WTC11 (cell line): Measurements from ENCODE around the gene TRUB1. TPM values are rescaled to one million over a fixed set of nuclear protein-coding genes. Genes with fewer than 3 reads are reported as not detected.

ENCODE experiments used
- ATAC-seq: fragments of 200-7000 bp; cut with Tn5 transposase; 2 replicates; pipeline ENCODE4 v1.10.0; 2021; ENCODE audit warnings: mild to moderate bottlenecking, moderate library complexity
- CTCF ChIA-PET: fragments of 300-600 bp; sonication (Branson Sonifier 250); formaldehyde crosslinking; loops from one replicate; lab custom pipeline; 2021; ENCODE audit warnings: antibody characterized with exemption; lab: Charles Lee
- POLR2A ChIA-PET: fragments of 350-600 bp; sonication (Branson Sonifier 250); formaldehyde crosslinking; loops from one replicate; lab custom pipeline; 2021; ENCODE audit warnings: antibody characterized with exemption; lab: Charles Lee
- DNase-seq: peaks from one replicate; pipeline ENCODE4 v3.0.0; 2021; ENCODE audit warnings: low spot score
- H3K27ac Mint-ChIP-seq: 2 replicates; pipeline ENCODE4 v1.8.0; 2021; ENCODE audit warnings: mixed read lengths
- H3K27me3 Mint-ChIP-seq: 2 replicates; pipeline ENCODE4 v1.8.0; 2021; ENCODE audit warnings: low read depth, mild to moderate bottlenecking, moderate library complexity, mixed read lengths
- H3K36me3 Mint-ChIP-seq: 2 replicates; pipeline ENCODE4 v1.8.0; 2021; ENCODE audit warnings: mixed read lengths
- H3K4me1 Mint-ChIP-seq: 2 replicates; pipeline ENCODE4 v1.8.0; 2022; ENCODE audit warnings: mixed read lengths
- H3K4me3 Mint-ChIP-seq: 2 replicates; pipeline ENCODE4 v1.8.0; 2021; ENCODE audit warnings: mild to moderate bottlenecking, moderate library complexity, mixed read lengths
- H3K9me3 Mint-ChIP-seq: 2 replicates; pipeline ENCODE4 v1.8.0; 2021; ENCODE audit warnings: mixed read lengths
- CREB1 ChIP-seq: sonication (generic); formaldehyde crosslinking; IDR thresholded peaks from 2 replicates; pipeline ENCODE4 v1.8.0; 2023; ENCODE audit warnings: mild to moderate bottlenecking, missing genetic modification reagents
- JAZF1 ChIP-seq: fragments of 250-450 bp; sonication (Bioruptor Pico); IDR thresholded peaks from 2 replicates; pipeline ENCODE4 v1.9.0; 2021; ENCODE audit warnings: moderate library complexity, mild to moderate bottlenecking, inconsistent platforms
- NR3C1 ChIP-seq: sonication (generic); formaldehyde crosslinking; conservative IDR thresholded peaks from 2 replicates; pipeline ENCODE4 v1.8.1; 2023; ENCODE audit warnings: low read depth, mild to moderate bottlenecking, missing genetic modification reagents
- PRRX2 ChIP-seq: fragments of 250-450 bp; sonication (Bioruptor Pico); IDR thresholded peaks from 2 replicates; pipeline ENCODE4 v1.8.0; 2021; ENCODE audit warnings: mild to moderate bottlenecking
- TCF7 ChIP-seq: sonication (generic); formaldehyde crosslinking; IDR thresholded peaks from 2 replicates; pipeline ENCODE4 v1.8.0; 2022; ENCODE audit warnings: mild to moderate bottlenecking, low read depth, missing genetic modification reagents, moderate library complexity
- ZNF121 ChIP-seq: sonication (generic); formaldehyde crosslinking; IDR thresholded peaks from 2 replicates; pipeline ENCODE4 v1.8.0; 2023; ENCODE audit warnings: missing genetic modification reagents
- ZNF671 ChIP-seq: fragments of 250-450 bp; sonication (Bioruptor Pico); IDR thresholded peaks from 2 replicates; pipeline ENCODE4 v1.8.0; 2021; ENCODE audit warnings: mild to moderate bottlenecking
- total RNA-seq: library from RNA; stranded (reverse); gene quantifications from 3 replicates; pipeline ENCODE4 v1.2.3, GENCODE V29; 2021
- TF ChIP-seq, protein P1 (sequence below): fragments of 250-450 bp; sonication (Bioruptor Pico); IDR thresholded peaks from 2 replicates; pipeline ENCODE4 v1.9.0; 2021; ENCODE audit warnings: mild to moderate bottlenecking
- TF ChIP-seq, protein P2 (sequence below): sonication (generic); formaldehyde crosslinking; IDR thresholded peaks from 2 replicates; pipeline ENCODE4 v1.8.0; 2023; ENCODE audit warnings: mild to moderate bottlenecking, missing genetic modification reagents
- TF ChIP-seq, protein P3 (sequence below): sonication (generic); formaldehyde crosslinking; IDR thresholded peaks from 2 replicates; pipeline ENCODE4 v1.8.1; 2023; ENCODE audit warnings: mild to moderate bottlenecking, missing genetic modification reagents
- TF ChIP-seq, protein P4 (sequence below): fragments of 250-450 bp; sonication (Bioruptor Pico); IDR thresholded peaks from 2 replicates; pipeline ENCODE4 v1.8.0; 2021; ENCODE audit warnings: mild to moderate bottlenecking
- TF ChIP-seq, protein P5 (sequence below): sonication (generic); formaldehyde crosslinking; IDR thresholded peaks from 2 replicates; pipeline ENCODE4 v1.8.1; 2023; ENCODE audit warnings: mild to moderate bottlenecking, missing genetic modification reagents, moderate library complexity
- TF ChIP-seq, protein P6 (sequence below): sonication (generic); formaldehyde crosslinking; IDR thresholded peaks from 2 replicates; pipeline ENCODE4 v1.8.1; 2022; ENCODE audit warnings: missing genetic modification reagents, borderline replicate concordance

The TRUB1 gene
- total RNA-seq, 1 experiment from 2014 or later, result 27.8 TPM

DNA sequence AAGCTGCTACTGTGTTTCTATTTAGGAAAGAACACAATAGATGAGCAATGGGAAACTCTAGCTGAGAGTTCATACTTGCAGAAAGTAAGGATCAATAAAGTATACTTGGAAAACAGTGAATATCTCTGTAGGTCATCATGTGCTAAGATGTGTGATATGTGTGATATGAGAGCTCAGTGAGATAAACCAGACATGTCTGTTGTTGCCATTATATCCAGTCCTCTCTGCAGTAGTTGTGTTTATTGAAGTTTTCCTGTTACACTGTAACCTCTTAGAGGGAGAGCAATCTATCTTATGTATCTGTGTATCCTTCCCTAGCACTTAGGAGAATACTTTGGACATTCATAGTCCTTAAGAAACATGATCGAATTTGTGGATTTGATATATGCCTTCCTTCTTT is 19.1 kb downstream of the TRUB1 start (continued):
- TF ChIP-seq, protein P1, sequence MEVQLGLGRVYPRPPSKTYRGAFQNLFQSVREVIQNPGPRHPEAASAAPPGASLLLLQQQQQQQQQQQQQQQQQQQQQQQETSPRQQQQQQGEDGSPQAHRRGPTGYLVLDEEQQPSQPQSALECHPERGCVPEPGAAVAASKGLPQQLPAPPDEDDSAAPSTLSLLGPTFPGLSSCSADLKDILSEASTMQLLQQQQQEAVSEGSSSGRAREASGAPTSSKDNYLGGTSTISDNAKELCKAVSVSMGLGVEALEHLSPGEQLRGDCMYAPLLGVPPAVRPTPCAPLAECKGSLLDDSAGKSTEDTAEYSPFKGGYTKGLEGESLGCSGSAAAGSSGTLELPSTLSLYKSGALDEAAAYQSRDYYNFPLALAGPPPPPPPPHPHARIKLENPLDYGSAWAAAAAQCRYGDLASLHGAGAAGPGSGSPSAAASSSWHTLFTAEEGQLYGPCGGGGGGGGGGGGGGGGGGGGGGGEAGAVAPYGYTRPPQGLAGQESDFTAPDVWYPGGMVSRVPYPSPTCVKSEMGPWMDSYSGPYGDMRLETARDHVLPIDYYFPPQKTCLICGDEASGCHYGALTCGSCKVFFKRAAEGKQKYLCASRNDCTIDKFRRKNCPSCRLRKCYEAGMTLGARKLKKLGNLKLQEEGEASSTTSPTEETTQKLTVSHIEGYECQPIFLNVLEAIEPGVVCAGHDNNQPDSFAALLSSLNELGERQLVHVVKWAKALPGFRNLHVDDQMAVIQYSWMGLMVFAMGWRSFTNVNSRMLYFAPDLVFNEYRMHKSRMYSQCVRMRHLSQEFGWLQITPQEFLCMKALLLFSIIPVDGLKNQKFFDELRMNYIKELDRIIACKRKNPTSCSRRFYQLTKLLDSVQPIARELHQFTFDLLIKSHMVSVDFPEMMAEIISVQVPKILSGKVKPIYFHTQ, result no peak
- TF ChIP-seq, protein P2, sequence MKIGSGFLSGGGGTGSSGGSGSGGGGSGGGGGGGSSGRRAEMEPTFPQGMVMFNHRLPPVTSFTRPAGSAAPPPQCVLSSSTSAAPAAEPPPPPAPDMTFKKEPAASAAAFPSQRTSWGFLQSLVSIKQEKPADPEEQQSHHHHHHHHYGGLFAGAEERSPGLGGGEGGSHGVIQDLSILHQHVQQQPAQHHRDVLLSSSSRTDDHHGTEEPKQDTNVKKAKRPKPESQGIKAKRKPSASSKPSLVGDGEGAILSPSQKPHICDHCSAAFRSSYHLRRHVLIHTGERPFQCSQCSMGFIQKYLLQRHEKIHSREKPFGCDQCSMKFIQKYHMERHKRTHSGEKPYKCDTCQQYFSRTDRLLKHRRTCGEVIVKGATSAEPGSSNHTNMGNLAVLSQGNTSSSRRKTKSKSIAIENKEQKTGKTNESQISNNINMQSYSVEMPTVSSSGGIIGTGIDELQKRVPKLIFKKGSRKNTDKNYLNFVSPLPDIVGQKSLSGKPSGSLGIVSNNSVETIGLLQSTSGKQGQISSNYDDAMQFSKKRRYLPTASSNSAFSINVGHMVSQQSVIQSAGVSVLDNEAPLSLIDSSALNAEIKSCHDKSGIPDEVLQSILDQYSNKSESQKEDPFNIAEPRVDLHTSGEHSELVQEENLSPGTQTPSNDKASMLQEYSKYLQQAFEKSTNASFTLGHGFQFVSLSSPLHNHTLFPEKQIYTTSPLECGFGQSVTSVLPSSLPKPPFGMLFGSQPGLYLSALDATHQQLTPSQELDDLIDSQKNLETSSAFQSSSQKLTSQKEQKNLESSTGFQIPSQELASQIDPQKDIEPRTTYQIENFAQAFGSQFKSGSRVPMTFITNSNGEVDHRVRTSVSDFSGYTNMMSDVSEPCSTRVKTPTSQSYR (CRISPR knock-in tag), result no peak
- TF ChIP-seq TCF7 (CRISPR knock-in tag) (no peak), NR3C1 (CRISPR knock-in tag) (no peak)
- TF ChIP-seq, protein P3, sequence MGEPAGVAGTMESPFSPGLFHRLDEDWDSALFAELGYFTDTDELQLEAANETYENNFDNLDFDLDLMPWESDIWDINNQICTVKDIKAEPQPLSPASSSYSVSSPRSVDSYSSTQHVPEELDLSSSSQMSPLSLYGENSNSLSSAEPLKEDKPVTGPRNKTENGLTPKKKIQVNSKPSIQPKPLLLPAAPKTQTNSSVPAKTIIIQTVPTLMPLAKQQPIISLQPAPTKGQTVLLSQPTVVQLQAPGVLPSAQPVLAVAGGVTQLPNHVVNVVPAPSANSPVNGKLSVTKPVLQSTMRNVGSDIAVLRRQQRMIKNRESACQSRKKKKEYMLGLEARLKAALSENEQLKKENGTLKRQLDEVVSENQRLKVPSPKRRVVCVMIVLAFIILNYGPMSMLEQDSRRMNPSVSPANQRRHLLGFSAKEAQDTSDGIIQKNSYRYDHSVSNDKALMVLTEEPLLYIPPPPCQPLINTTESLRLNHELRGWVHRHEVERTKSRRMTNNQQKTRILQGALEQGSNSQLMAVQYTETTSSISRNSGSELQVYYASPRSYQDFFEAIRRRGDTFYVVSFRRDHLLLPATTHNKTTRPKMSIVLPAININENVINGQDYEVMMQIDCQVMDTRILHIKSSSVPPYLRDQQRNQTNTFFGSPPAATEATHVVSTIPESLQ (CRISPR knock-in tag), result no peak

DNA sequence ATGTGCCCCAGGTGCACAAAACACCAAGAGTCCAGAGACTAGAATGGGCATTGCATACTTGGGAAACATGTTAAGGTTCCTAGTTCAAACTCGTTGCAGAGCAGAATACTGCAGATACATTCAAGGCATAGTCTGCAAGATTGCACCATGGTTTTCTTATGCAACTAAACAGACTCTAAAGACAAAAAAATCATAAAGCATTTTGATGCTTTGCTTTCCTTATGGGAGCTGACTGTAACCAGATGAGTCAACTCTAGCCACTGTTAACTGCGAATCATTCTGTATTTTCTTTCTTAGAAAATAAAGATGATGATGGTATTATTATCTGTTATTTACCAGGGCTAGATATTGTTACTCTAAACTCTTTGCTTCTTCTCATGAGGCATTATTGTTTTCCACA is 19.7 kb downstream of the TRUB1 start:
- TF ChIP-seq, protein P3 (CRISPR knock-in tag), result no peak
- no peak for TF ChIP-seq ZNF671 (CRISPR knock-in tag)
- Mint-ChIP-seq H3K4me3 (no peak overlapping the region), H3K9me3 (no peaks in the 10 kb centered on the region), H3K27ac (no peak overlapping the region), H3K4me1 (peaks cover 20% of the 10 kb centered on the region), H3K36me3 (peaks cover 7% of the 10 kb centered on the region), H3K27me3 (no peaks in the 10 kb centered on the region)
- DNase-seq (no peak), ATAC-seq (no peak)
- CTCF ChIA-PET, result interaction anchor here (1.3 to 1.5 kb wide), 2 partner anchors 80 to 81 kb away, joined by 3 read pairs; no protein-coding TSS in a partner anchor
- POLR2A ChIA-PET, result no interaction called here

DNA sequence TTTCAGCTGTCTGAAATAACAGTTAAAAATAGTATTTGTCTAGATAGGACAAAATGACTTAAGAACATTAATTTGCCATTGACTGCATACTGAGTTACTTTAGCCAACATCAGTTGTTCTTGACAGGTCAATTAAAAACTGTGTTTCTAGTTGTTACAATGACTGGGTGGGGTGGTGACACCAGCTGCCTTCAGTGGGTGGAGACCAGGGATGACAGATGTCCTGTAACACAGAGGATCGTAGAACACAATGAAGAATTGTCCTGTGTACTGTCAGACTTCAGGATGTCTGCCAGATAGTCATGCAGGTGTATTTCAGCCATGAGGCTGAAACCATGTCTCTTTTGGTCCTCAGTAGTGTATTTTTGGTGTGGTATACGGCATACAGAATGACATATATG is 24.4 kb downstream of the TRUB1 start:
- H3K36me3 Mint-ChIP-seq, result peaks cover 19% of the 10 kb centered on the region
- no peak overlapping the region for H3K4me3 Mint-ChIP-seq
- ATAC-seq (no peak), DNase-seq (no peak)
- no peaks in the 10 kb centered on the region for H3K27me3 Mint-ChIP-seq
- no peaks in the 10 kb centered on the region for H3K9me3 Mint-ChIP-seq
- H3K4me1 Mint-ChIP-seq, result peaks cover 8% of the 10 kb centered on the region; the same call in 1 of the 2 replicates
- ChIA-PET CTCF (interaction anchor here (1.5 kb wide), 1 partner anchor 12 kb away, joined by 3 read pairs; no protein-coding TSS in a partner anchor), POLR2A (no interaction called here)
- no peak overlapping the region for H3K27ac Mint-ChIP-seq
- TF ChIP-seq, protein P4, sequence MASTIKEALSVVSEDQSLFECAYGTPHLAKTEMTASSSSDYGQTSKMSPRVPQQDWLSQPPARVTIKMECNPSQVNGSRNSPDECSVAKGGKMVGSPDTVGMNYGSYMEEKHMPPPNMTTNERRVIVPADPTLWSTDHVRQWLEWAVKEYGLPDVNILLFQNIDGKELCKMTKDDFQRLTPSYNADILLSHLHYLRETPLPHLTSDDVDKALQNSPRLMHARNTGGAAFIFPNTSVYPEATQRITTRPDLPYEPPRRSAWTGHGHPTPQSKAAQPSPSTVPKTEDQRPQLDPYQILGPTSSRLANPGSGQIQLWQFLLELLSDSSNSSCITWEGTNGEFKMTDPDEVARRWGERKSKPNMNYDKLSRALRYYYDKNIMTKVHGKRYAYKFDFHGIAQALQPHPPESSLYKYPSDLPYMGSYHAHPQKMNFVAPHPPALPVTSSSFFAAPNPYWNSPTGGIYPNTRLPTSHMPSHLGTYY, result no peak
- no peak for TF ChIP-seq JAZF1 (CRISPR knock-in tag)
- TF ChIP-seq, protein P1, result no peak
- no peak for TF ChIP-seq CREB1 (CRISPR knock-in tag)
- TF ChIP-seq, protein P5, sequence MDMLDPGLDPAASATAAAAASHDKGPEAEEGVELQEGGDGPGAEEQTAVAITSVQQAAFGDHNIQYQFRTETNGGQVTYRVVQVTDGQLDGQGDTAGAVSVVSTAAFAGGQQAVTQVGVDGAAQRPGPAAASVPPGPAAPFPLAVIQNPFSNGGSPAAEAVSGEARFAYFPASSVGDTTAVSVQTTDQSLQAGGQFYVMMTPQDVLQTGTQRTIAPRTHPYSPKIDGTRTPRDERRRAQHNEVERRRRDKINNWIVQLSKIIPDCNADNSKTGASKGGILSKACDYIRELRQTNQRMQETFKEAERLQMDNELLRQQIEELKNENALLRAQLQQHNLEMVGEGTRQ (CRISPR knock-in tag), result no peak
- no peak for TF ChIP-seq ZNF121 (CRISPR knock-in tag)
- TF ChIP-seq PRRX2 (CRISPR knock-in tag), result no peak
- TF ChIP-seq, protein P6, sequence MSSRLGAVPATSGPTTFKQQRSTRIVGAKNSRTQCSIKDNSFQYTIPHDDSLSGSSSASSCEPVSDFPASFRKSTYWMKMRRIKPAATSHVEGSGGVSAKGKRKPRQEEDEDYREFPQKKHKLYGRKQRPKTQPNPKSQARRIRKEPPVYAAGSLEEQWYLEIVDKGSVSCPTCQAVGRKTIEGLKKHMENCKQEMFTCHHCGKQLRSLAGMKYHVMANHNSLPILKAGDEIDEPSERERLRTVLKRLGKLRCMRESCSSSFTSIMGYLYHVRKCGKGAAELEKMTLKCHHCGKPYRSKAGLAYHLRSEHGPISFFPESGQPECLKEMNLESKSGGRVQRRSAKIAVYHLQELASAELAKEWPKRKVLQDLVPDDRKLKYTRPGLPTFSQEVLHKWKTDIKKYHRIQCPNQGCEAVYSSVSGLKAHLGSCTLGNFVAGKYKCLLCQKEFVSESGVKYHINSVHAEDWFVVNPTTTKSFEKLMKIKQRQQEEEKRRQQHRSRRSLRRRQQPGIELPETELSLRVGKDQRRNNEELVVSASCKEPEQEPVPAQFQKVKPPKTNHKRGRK (CRISPR knock-in tag), result no peak
